GM19351 (cell line): ENCODE results near the gene SCN10A.
A peak's percentile ranks its signal among the peaks of the same experiment; 100 is the strongest.

Source experiments
- ATAC-seq: cut with Tn5 transposase; IDR thresholded peaks from one replicate; pipeline ENCODE4 v1.9.1; 2021; ENCODE audit warnings: mild to moderate bottlenecking, moderate library complexity; ENCODE audit not compliant: unreplicated experiment

Gene SCN10A

DNA sequence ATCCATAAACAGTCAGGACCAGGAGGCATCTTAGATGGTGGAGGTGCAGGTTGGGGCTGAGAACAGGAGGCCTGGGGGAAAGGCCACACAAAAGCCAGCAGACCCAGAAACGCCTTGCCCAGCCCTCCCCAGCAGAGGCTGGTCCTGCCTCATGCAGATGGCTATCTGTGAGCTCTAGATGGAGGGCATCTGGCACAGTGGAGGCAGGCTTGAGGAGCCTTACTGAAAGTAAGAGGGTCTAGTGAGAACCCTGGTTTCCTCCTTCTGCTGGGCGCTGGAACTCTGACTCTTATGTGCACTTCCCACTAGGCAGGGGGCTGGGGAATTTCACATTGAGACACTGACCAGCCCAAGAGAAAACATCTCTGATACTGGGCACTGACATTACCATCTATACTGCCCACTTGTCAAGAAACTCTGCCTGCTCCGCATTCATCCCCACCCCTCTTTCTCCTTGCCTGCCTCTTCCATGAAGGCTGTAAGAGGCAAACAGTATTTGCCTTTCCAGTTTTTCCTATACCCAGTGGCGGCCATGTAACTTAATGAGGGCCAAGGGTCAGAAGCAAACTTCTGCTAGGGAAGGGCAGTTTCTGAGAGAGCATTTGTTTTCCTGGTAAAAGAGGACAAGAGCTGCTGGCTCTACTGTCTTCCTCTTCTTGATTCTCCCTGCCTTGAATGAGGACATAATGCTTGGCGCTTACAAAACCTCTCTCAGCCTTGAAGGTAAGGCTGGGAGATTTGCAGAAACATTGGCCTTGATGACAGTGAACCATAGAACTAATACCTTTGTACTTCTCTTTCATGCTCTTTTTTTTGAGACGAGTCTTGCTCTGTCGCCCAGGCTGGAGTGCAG lies 162.1 kb downstream of the SCN10A start:
- no peak for ATAC-seq

GRCh38 chr3:38652934-38653333 lies 163.1 kb downstream of the SCN10A start:
- ATAC-seq, result no peak

GRCh38 chr3:38651153-38651789 lies 164.7 kb downstream of the SCN10A start:
- ATAC-seq, result peak; percentile 67

- ATAC-seq, result no peak
Measured at GRCh38 chr3:38650248-38650951, 165.6 kb downstream of the SCN10A start.

GRCh38 chr3:38649500-38650247 lies 166.3 kb downstream of the SCN10A start, which contains the start of gene SCN5A:
TSS of gene SCN5A (minus strand) at chr3:38649687. CDS start at chr3:38633307, 16,380 bp downstream.
- peak; percentile 59 for ATAC-seq

GRCh38 chr3:38648659-38649499 lies 167.1 kb downstream of the SCN10A start:
- ATAC-seq, result no peak

- no peak for ATAC-seq
Measured at GRCh38 chr3:38648024-38648658, 167.9 kb downstream of the SCN10A start.

- ATAC-seq, result no peak
Measured at GRCh38 chr3:38647217-38647970, 168.6 kb downstream of the SCN10A start.
